KMS-11 (cell line): ENCODE results near the gene DAAM1.

Experiments used
- H2AFZ ChIP-seq: fragments of 200-600 bp; sonication (generic); 2 replicates; pipeline ENCODE4 v1.6.1; 2016; ENCODE audit warnings: antibody characterized with exemption, mixed run types, low read depth
- H3K27ac ChIP-seq: fragments of 200-600 bp; sonication (generic); 2 replicates; pipeline ENCODE4 v1.6.1; 2016; ENCODE audit warnings: mild to moderate bottlenecking, mixed run types
- H3K27me3 ChIP-seq: fragments of 200-600 bp; sonication (generic); 2 replicates; pipeline ENCODE4 v1.6.1; 2017; ENCODE audit warnings: mild to moderate bottlenecking, low read depth, mixed run types, moderate library complexity; ENCODE audit not compliant: insufficient read depth
- H3K36me3 ChIP-seq: fragments of 200-600 bp; sonication (generic); 2 replicates; pipeline ENCODE4 v1.6.1; 2017; ENCODE audit warnings: mild to moderate bottlenecking, mixed run types; ENCODE audit not compliant: insufficient read depth
- H3K4me1 ChIP-seq: fragments of 200-600 bp; sonication (generic); 2 replicates; pipeline ENCODE4 v1.6.1; 2016; ENCODE audit warnings: mild to moderate bottlenecking, low read depth, mixed run types; ENCODE audit not compliant: poor library complexity, severe bottlenecking
- H3K4me2 ChIP-seq: fragments of 200-600 bp; sonication (generic); 2 replicates; pipeline ENCODE4 v1.7.0; 2016; ENCODE audit warnings: mild to moderate bottlenecking, mixed run types
- H3K4me3 ChIP-seq: fragments of 200-600 bp; sonication (generic); IDR thresholded peaks from 2 replicates; pipeline ENCODE4 v1.6.1; 2017; ENCODE audit warnings: low read depth, low read length, mixed read lengths; ENCODE audit not compliant: insufficient read depth
- H3K79me2 ChIP-seq: fragments of 200-600 bp; sonication (generic); 2 replicates; pipeline ENCODE4 v1.6.1; 2016; ENCODE audit warnings: low read depth, mixed run types; ENCODE audit not compliant: insufficient read depth
- H3K9ac ChIP-seq: fragments of 200-600 bp; sonication (generic); 2 replicates; pipeline ENCODE4 v1.6.1; 2016; ENCODE audit warnings: mild to moderate bottlenecking, mixed run types
- H4K20me1 ChIP-seq: fragments of 200-600 bp; sonication (generic); 2 replicates; pipeline ENCODE4 v1.6.1; 2016; ENCODE audit warnings: mild to moderate bottlenecking, mixed run types; ENCODE audit not compliant: insufficient read depth
- CTCF ChIP-seq: fragments of 200-600 bp; sonication (generic); conservative IDR thresholded peaks from 2 replicates; pipeline ENCODE4 v1.6.1; 2017; ENCODE audit warnings: low read depth, mild to moderate bottlenecking, antibody characterized with exemption, low read length, moderate library complexity, mixed read lengths

DAAM1 gene

GRCh38 chr14:59269466-59269865 is 81.0 kb downstream of the DAAM1 start:
- Histone ChIP-seq H3K4me2 (no peak overlapping the region), H4K20me1 (no peaks in the 10 kb centered on the region), H3K27me3 (no peaks in the 10 kb centered on the region), H2AFZ (no peak overlapping the region), H3K27ac (no peak overlapping the region), H3K9ac (no peak overlapping the region), H3K4me3 (no peak overlapping the region), H3K79me2 (no peaks in the 10 kb centered on the region), H3K36me3 (no peaks in the 10 kb centered on the region), H3K4me1 (no peaks in the 10 kb centered on the region)
- no peak for TF ChIP-seq CTCF

- Histone ChIP-seq H3K9ac (no peak overlapping the region), H3K36me3 (no peaks in the 10 kb centered on the region), H2AFZ (no peak overlapping the region), H4K20me1 (no peaks in the 10 kb centered on the region), H3K4me2 (no peak overlapping the region), H3K27me3 (no peaks in the 10 kb centered on the region), H3K4me1 (no peaks in the 10 kb centered on the region), H3K79me2 (no peaks in the 10 kb centered on the region), H3K4me3 (no peak overlapping the region), H3K27ac (no peak overlapping the region)
- TF ChIP-seq CTCF, result no peak
These were observed 82.8 kb downstream of the DAAM1 start for GRCh38 chr14:59271256-59271655.

- Histone ChIP-seq H3K9ac (no peak overlapping the region), H3K27ac (no peak overlapping the region), H3K79me2 (no peaks in the 10 kb centered on the region), H3K4me3 (no peak overlapping the region), H3K4me2 (no peak overlapping the region), H3K27me3 (no peaks in the 10 kb centered on the region), H4K20me1 (no peaks in the 10 kb centered on the region), H2AFZ (no peak overlapping the region), H3K36me3 (no peaks in the 10 kb centered on the region), H3K4me1 (no peaks in the 10 kb centered on the region)
- TF ChIP-seq CTCF, result no peak
These were observed 83.3 kb downstream of the DAAM1 start for GRCh38 chr14:59271734-59272133.

DNA sequence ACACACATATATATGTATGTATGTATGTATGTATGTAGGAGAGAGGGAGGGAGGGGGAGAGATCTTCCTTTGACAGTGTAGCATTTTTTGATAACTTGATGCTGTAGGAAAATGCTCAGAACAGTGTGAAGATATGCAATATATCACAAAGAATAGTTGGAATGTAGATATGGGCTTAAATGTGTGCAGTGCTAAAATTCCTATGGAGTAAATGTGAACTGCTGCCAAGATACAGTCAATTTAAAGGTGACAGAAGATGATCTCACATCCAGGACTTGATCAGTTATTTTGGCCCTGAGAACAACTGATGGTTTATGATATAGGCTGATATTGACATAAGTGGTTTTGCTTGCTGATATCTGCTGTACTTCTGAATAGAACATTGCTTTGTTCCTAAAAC is 84.2 kb downstream of the DAAM1 start:
- H3K27ac ChIP-seq, result no peak overlapping the region
- no peaks in the 10 kb centered on the region for H3K27me3 ChIP-seq
- no peaks in the 10 kb centered on the region for H3K4me1 ChIP-seq
- H4K20me1 ChIP-seq, result no peaks in the 10 kb centered on the region
- H3K4me3 ChIP-seq, result no peak overlapping the region
- no peak overlapping the region for H3K4me2 ChIP-seq
- no peaks in the 10 kb centered on the region for H3K36me3 ChIP-seq
- H3K9ac ChIP-seq, result no peak overlapping the region
- TF ChIP-seq CTCF, result no peak
- no peaks in the 10 kb centered on the region for H3K79me2 ChIP-seq
- H2AFZ ChIP-seq, result no peak overlapping the region

GRCh38 chr14:59273737-59274136 is 85.3 kb downstream of the DAAM1 start:
- no peaks in the 10 kb centered on the region for H3K4me1 ChIP-seq
- no peaks in the 10 kb centered on the region for H3K79me2 ChIP-seq
- TF ChIP-seq CTCF, result no peak
- no peaks in the 10 kb centered on the region for H3K36me3 ChIP-seq
- H3K4me3 ChIP-seq, result no peak overlapping the region
- H2AFZ ChIP-seq, result no peak overlapping the region
- no peak overlapping the region for H3K27ac ChIP-seq
- H4K20me1 ChIP-seq, result no peaks in the 10 kb centered on the region
- no peak overlapping the region for H3K9ac ChIP-seq
- no peaks in the 10 kb centered on the region for H3K27me3 ChIP-seq
- H3K4me2 ChIP-seq, result no peak overlapping the region
